ENCODE results near the gene STK10.

The STK10 gene

GRCh38 chr5:171997011-171997410 lies 191.0 kb downstream of the STK10 start:
- H3F3A ChIP-seq (ENCODE audit: insufficient read depth, low read length), result no peaks in the 10 kb centered on the region
- no peak overlapping the region for H2AFZ ChIP-seq (ENCODE audit: low read length)
- H3K36me3 ChIP-seq (ENCODE audit: insufficient read depth, low read length), result peaks cover 51% of the 10 kb centered on the region
- TF ChIP-seq CTCF (IDR thresholded peaks at IDR 0.05; ENCODE audit: low read length) (no peak), EZH2 (IDR thresholded peaks at IDR 0.05; ENCODE audit: borderline replicate concordance, low read length) (no peak)
- H3K9ac ChIP-seq (ENCODE audit: low read length), result no peak overlapping the region
- no peaks in the 10 kb centered on the region for H3K27me3 ChIP-seq (ENCODE audit: insufficient read depth, low read length)
- H3K9me3 ChIP-seq (ENCODE audit: low read length), result peaks cover 12% of the 10 kb centered on the region
- H3K9me2 ChIP-seq (ENCODE audit: low read depth, low read length), result no peaks in the 10 kb centered on the region
- peaks cover 10% of the 10 kb centered on the region for H3K4me1 ChIP-seq (ENCODE audit: insufficient read depth, low read length, severe bottlenecking)
- H3K27ac ChIP-seq (ENCODE audit: low read depth, low read length, poor library complexity, severe bottlenecking), result no peak overlapping the region
- peaks cover 74% of the 10 kb centered on the region for H3K79me2 ChIP-seq (ENCODE audit: insufficient read depth, low read length)
- H4K20me1 ChIP-seq (ENCODE audit: insufficient read depth, low read length), result no peaks in the 10 kb centered on the region
- no peak overlapping the region for H3K4me2 ChIP-seq (ENCODE audit: low read length)
- no peak overlapping the region for H3K4me3 ChIP-seq (ENCODE audit: low read depth, low read length, poor library complexity, severe bottlenecking)

GRCh38 chr5:171992813-171993212 lies 195.2 kb downstream of the STK10 start:
- Histone ChIP-seq H2AFZ (ENCODE audit: low read length) (no peak overlapping the region), H3F3A (ENCODE audit: insufficient read depth, low read length) (no peaks in the 10 kb centered on the region), H3K4me2 (ENCODE audit: low read length) (no peak overlapping the region), H3K36me3 (ENCODE audit: insufficient read depth, low read length) (peaks cover 43% of the 10 kb centered on the region), H3K4me3 (ENCODE audit: low read depth, low read length, poor library complexity, severe bottlenecking) (no peak overlapping the region), H3K4me1 (ENCODE audit: insufficient read depth, low read length, severe bottlenecking) (no peaks in the 10 kb centered on the region), H4K20me1 (ENCODE audit: insufficient read depth, low read length) (no peaks in the 10 kb centered on the region), H3K9me3 (ENCODE audit: low read length) (0 out of 2 replicates have a peak, but pooled peaks cover under 1% of the 10 kb centered on the region), H3K27me3 (ENCODE audit: insufficient read depth, low read length) (no peaks in the 10 kb centered on the region), H3K9me2 (ENCODE audit: low read depth, low read length) (no peaks in the 10 kb centered on the region), H3K27ac (ENCODE audit: low read depth, low read length, poor library complexity, severe bottlenecking) (no peak overlapping the region), H3K9ac (ENCODE audit: low read length) (no peak overlapping the region), H3K79me2 (ENCODE audit: insufficient read depth, low read length) (peaks cover 46% of the 10 kb centered on the region)
- no peak for TF ChIP-seq CTCF (IDR thresholded peaks at IDR 0.05; ENCODE audit: low read length)
- TF ChIP-seq EZH2 (IDR thresholded peaks at IDR 0.05; ENCODE audit: borderline replicate concordance, low read length), result no peak

- no peak overlapping the region for H3K9ac ChIP-seq (ENCODE audit: low read length)
- H3K36me3 ChIP-seq (ENCODE audit: insufficient read depth, low read length), result peaks cover 42% of the 10 kb centered on the region
- H2AFZ ChIP-seq (ENCODE audit: low read length), result no peak overlapping the region
- no peak overlapping the region for H3K4me3 ChIP-seq (ENCODE audit: low read depth, low read length, poor library complexity, severe bottlenecking)
- H3K79me2 ChIP-seq (ENCODE audit: insufficient read depth, low read length), result peaks cover 41% of the 10 kb centered on the region
- H4K20me1 ChIP-seq (ENCODE audit: insufficient read depth, low read length), result no peaks in the 10 kb centered on the region
- H3K9me3 ChIP-seq (ENCODE audit: low read length), result no peaks in the 10 kb centered on the region
- H3F3A ChIP-seq (ENCODE audit: insufficient read depth, low read length), result no peaks in the 10 kb centered on the region
- TF ChIP-seq CTCF (IDR thresholded peaks at IDR 0.05; ENCODE audit: low read length) (no peak), EZH2 (IDR thresholded peaks at IDR 0.05; ENCODE audit: borderline replicate concordance, low read length) (no peak)
- H3K27ac ChIP-seq (ENCODE audit: low read depth, low read length, poor library complexity, severe bottlenecking), result no peak overlapping the region
- no peak overlapping the region for H3K4me2 ChIP-seq (ENCODE audit: low read length)
- no peaks in the 10 kb centered on the region for H3K27me3 ChIP-seq (ENCODE audit: insufficient read depth, low read length)
- H3K4me1 ChIP-seq (ENCODE audit: insufficient read depth, low read length, severe bottlenecking), result no peaks in the 10 kb centered on the region
- H3K9me2 ChIP-seq (ENCODE audit: low read depth, low read length), result no peaks in the 10 kb centered on the region
Observed at GRCh38 chr5:171992305-171992704, 195.7 kb downstream of the STK10 start.
